SK-N-SH (cell line): ENCODE results near the gene SAMD4A.

Source experiments
- EP300 ChIP-seq, 2 experiments: IDR thresholded peaks; 2 replicates each; pipeline versions ENCODE4 v1.4.0 to v1.6.1; 2012; ENCODE audit warnings: borderline replicate concordance in 1 of 2, low read depth in 1 of 2, low read length in 1 of 2
- FOXM1 ChIP-seq: IDR thresholded peaks from 2 replicates; pipeline ENCODE4 v1.4.0; 2012; ENCODE audit warnings: low read depth, mild to moderate bottlenecking
- REST ChIP-seq: IDR thresholded peaks from 2 replicates; pipeline ENCODE4 v1.6.1; 2012; ENCODE audit warnings: mild to moderate bottlenecking, low read depth, low read length, moderate library complexity
- TF ChIP-seq, protein P1 (sequence below): fragments of 200-600 bp; sonication (generic); IDR thresholded peaks from 2 replicates; pipeline ENCODE4 v1.6.1; 2017; ENCODE audit warnings: antibody characterized with exemption, mild to moderate bottlenecking, moderate library complexity
- TF ChIP-seq, protein P2 (sequence below): fragments of 150-350 bp; IDR thresholded peaks from 2 replicates; pipeline ENCODE4 v1.6.1; 2016; ENCODE audit warnings: mild to moderate bottlenecking, low read depth, low read length

- TF ChIP-seq REST: no peak
- TF ChIP-seq, protein P1, sequence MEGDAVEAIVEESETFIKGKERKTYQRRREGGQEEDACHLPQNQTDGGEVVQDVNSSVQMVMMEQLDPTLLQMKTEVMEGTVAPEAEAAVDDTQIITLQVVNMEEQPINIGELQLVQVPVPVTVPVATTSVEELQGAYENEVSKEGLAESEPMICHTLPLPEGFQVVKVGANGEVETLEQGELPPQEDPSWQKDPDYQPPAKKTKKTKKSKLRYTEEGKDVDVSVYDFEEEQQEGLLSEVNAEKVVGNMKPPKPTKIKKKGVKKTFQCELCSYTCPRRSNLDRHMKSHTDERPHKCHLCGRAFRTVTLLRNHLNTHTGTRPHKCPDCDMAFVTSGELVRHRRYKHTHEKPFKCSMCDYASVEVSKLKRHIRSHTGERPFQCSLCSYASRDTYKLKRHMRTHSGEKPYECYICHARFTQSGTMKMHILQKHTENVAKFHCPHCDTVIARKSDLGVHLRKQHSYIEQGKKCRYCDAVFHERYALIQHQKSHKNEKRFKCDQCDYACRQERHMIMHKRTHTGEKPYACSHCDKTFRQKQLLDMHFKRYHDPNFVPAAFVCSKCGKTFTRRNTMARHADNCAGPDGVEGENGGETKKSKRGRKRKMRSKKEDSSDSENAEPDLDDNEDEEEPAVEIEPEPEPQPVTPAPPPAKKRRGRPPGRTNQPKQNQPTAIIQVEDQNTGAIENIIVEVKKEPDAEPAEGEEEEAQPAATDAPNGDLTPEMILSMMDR: no peak
- no peak for TF ChIP-seq FOXM1
- TF ChIP-seq, protein P2, sequence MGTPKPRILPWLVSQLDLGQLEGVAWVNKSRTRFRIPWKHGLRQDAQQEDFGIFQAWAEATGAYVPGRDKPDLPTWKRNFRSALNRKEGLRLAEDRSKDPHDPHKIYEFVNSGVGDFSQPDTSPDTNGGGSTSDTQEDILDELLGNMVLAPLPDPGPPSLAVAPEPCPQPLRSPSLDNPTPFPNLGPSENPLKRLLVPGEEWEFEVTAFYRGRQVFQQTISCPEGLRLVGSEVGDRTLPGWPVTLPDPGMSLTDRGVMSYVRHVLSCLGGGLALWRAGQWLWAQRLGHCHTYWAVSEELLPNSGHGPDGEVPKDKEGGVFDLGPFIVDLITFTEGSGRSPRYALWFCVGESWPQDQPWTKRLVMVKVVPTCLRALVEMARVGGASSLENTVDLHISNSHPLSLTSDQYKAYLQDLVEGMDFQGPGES: no peak
- no peak for TF ChIP-seq EP300 (IDR thresholded peaks at IDR 0.05; ENCODE audit: borderline replicate concordance in 1 of 2, low read depth in 1 of 2, low read length in 1 of 2)
Measured at GRCh38 chr14:54584097-54584496, 17.2 kb downstream of the SAMD4A start.
